Measurements from ENCODE around the gene C21orf58. TPM values are rescaled to one million over a fixed set of nuclear protein-coding genes. Genes with fewer than 3 reads are reported as not detected.
A peak's percentile ranks its signal among the peaks of the same experiment; 100 is the strongest.

C21orf58 gene
- total and polyA plus RNA-seq, 2 experiments from 2014 or later = 17.7 to 23.9 TPM

DNA sequence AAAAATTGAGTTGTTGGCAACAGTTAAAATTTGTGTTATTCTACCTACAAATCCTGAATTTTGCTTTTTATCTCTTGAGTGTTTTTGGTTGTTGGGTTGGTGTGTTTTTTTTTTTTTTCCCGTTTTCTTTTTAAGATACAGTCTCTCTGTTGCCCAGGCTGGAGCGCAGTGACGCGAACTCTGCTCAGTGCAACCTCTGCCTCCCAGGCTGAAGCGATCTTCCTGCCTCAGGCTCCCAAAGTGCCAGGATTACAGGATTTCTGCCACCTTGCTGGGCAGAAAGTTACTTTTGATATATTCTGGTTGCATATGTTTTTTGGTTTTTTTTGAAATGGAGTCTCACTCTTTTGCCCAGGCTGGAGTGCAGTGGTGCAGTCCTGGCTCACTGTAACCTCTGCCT, 4.5 kb upstream of the C21orf58 start:
- no peaks in the 10 kb centered on the region for H3K27me3 ChIP-seq (ENCODE audit: insufficient read depth)
- peaks cover 46% of the 10 kb centered on the region for H3K36me3 Mint-ChIP-seq (ENCODE audit: low read depth)
- H3K27ac Mint-ChIP-seq = no peak overlapping the region
- no peak overlapping the region for H3K4me2 ChIP-seq
- no peak overlapping the region for H2AFZ ChIP-seq
- no peaks in the 10 kb centered on the region for H3K9me2 ChIP-seq (ENCODE audit: insufficient read depth)
- H3F3A ChIP-seq (replicated peaks; ENCODE audit: low read depth) = 0 out of 2 replicates have a peak, but pooled peaks cover 5% of the 10 kb centered on the region
- DNase-seq (ENCODE audit: low spot score) = no peak
- peaks cover 11% of the 10 kb centered on the region for H3K4me1 ChIP-seq (ENCODE audit: insufficient read depth)
- H3K4me1 Mint-ChIP-seq = peaks cover 11% of the 10 kb centered on the region
- peaks cover 7% of the 10 kb centered on the region for H3K27me3 Mint-ChIP-seq (ENCODE audit: insufficient read depth, low read depth, poor library complexity)
- H3K4me3 ChIP-seq = no peak overlapping the region
- H3K36me3 ChIP-seq (ENCODE audit: insufficient read depth) = peaks cover 22% of the 10 kb centered on the region; the same call in 1 of the 2 replicates
- no peak overlapping the region for H3K4me3 Mint-ChIP-seq
- peaks cover 16% of the 10 kb centered on the region for H4K20me1 ChIP-seq (replicated peaks; ENCODE audit: insufficient read depth)
- TF ChIP-seq POLR2AphosphoS5 (IDR thresholded peaks at IDR 0.05; ENCODE audit: low read depth) = no peak
- TF ChIP-seq, protein P1, sequence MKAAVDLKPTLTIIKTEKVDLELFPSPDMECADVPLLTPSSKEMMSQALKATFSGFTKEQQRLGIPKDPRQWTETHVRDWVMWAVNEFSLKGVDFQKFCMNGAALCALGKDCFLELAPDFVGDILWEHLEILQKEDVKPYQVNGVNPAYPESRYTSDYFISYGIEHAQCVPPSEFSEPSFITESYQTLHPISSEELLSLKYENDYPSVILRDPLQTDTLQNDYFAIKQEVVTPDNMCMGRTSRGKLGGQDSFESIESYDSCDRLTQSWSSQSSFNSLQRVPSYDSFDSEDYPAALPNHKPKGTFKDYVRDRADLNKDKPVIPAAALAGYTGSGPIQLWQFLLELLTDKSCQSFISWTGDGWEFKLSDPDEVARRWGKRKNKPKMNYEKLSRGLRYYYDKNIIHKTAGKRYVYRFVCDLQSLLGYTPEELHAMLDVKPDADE (IDR thresholded peaks at IDR 0.05) = no peak
- TF ChIP-seq EZH2phosphoT487 (IDR thresholded peaks at IDR 0.05; ENCODE audit: unreplicated experiment) = no peak
- TF ChIP-seq, protein P2, sequence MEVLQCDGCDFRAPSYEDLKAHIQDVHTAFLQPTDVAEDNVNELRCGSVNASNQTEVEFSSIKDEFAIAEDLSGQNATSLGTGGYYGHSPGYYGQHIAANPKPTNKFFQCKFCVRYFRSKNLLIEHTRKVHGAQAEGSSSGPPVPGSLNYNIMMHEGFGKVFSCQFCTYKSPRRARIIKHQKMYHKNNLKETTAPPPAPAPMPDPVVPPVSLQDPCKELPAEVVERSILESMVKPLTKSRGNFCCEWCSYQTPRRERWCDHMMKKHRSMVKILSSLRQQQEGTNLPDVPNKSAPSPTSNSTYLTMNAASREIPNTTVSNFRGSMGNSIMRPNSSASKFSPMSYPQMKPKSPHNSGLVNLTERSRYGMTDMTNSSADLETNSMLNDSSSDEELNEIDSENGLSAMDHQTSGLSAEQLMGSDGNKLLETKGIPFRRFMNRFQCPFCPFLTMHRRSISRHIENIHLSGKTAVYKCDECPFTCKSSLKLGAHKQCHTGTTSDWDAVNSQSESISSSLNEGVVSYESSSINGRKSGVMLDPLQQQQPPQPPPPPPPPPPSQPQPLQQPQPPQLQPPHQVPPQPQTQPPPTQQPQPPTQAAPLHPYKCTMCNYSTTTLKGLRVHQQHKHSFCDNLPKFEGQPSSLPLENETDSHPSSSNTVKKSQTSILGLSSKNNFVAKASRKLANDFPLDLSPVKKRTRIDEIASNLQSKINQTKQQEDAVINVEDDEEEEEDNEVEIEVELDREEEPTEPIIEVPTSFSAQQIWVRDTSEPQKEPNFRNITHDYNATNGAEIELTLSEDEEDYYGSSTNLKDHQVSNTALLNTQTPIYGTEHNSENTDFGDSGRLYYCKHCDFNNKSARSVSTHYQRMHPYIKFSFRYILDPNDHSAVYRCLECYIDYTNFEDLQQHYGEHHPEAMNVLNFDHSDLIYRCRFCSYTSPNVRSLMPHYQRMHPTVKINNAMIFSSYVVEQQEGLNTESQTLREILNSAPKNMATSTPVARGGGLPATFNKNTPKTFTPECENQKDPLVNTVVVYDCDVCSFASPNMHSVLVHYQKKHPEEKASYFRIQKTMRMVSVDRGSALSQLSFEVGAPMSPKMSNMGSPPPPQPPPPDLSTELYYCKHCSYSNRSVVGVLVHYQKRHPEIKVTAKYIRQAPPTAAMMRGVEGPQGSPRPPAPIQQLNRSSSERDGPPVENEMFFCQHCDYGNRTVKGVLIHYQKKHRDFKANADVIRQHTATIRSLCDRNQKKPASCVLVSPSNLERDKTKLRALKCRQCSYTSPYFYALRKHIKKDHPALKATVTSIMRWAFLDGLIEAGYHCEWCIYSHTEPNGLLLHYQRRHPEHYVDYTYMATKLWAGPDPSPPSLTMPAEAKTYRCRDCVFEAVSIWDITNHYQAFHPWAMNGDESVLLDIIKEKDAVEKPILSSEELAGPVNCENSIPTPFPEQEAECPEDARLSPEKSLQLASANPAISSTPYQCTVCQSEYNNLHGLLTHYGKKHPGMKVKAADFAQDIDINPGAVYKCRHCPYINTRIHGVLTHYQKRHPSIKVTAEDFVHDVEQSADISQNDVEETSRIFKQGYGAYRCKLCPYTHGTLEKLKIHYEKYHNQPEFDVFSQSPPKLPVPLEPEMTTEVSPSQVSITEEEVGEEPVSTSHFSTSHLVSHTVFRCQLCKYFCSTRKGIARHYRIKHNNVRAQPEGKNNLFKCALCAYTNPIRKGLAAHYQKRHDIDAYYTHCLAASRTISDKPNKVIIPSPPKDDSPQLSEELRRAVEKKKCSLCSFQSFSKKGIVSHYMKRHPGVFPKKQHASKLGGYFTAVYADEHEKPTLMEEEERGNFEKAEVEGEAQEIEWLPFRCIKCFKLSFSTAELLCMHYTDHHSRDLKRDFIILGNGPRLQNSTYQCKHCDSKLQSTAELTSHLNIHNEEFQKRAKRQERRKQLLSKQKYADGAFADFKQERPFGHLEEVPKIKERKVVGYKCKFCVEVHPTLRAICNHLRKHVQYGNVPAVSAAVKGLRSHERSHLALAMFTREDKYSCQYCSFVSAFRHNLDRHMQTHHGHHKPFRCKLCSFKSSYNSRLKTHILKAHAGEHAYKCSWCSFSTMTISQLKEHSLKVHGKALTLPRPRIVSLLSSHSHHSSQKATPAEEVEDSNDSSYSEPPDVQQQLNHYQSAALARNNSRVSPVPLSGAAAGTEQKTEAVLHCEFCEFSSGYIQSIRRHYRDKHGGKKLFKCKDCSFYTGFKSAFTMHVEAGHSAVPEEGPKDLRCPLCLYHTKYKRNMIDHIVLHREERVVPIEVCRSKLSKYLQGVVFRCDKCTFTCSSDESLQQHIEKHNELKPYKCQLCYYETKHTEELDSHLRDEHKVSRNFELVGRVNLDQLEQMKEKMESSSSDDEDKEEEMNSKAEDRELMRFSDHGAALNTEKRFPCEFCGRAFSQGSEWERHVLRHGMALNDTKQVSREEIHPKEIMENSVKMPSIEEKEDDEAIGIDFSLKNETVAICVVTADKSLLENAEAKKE (CRISPR knock-in tag; IDR thresholded peaks at IDR 0.05) = no peak
- TF ChIP-seq CREB1 (CRISPR knock-in tag; IDR thresholded peaks at IDR 0.05; ENCODE audit: low read depth) = no peak
- no peak for TF ChIP-seq STAT1 (IDR thresholded peaks at IDR 0.05; ENCODE audit: unreplicated experiment)
- TF ChIP-seq JUNB (IDR thresholded peaks at IDR 0.05; ENCODE audit: unreplicated experiment) = no peak
- no peak for TF ChIP-seq NANOG (IDR thresholded peaks at IDR 0.05; ENCODE audit: borderline replicate concordance)
- TF ChIP-seq ZNF331 (CRISPR knock-in tag; IDR thresholded peaks at IDR 0.05; ENCODE audit: low read depth) = no peak
- H3K27ac ChIP-seq (ENCODE audit: low read depth) = 0 out of 2 replicates have a peak overlapping the region, but pooled peaks have one; percentile 19
- ATAC-seq = no peak
- peaks cover 80% of the 10 kb centered on the region for H3K79me2 ChIP-seq (replicated peaks; ENCODE audit: insufficient read depth)
- H3K9me3 Mint-ChIP-seq = 0 out of 3 replicates have a peak, but pooled peaks cover 1% of the 10 kb centered on the region

Measured in GM23338 (cell line).